ENCODE data around the gene UBR4. TPM values are rescaled to one million over a fixed set of nuclear protein-coding genes. Genes with fewer than 3 reads are reported as not detected.

UBR4 gene
- total RNA-seq, 1 experiment from 2014 or later, result 131 TPM

- no CpG with 5 or more reads among the region's 3 CpGs for WGBS (ENCODE audit: extremely low coverage, insufficient read length, low lambda C conversion rate)
These were observed 129.3 kb downstream of the UBR4 start for GRCh38 chr1:19080721-19081120.

More at GRCh38 chr1:19080721-19081120, 129.3 kb downstream of the UBR4 start:
- Histone ChIP-seq H3K79me1 (ENCODE audit: insufficient read depth, low read depth, low read length, poor library complexity, severe bottlenecking) (no peaks in the 10 kb centered on the region), H2BK5ac (ENCODE audit: insufficient read length, low read length) (no peak overlapping the region), H3K4ac (ENCODE audit: low read depth, low read length) (no peak overlapping the region), H2AK5ac (ENCODE audit: insufficient read length, low read length) (no peak overlapping the region), H2AFZ (ENCODE audit: low read length) (no peak overlapping the region), H2BK20ac (ENCODE audit: low read depth, low read length, poor library complexity, severe bottlenecking) (no peak overlapping the region), H3K56ac (ENCODE audit: insufficient read length, low read depth, low read length) (no peak overlapping the region), H4K91ac (ENCODE audit: insufficient read length, low read depth, low read length) (no peak overlapping the region), H2BK120ac (ENCODE audit: low read depth, low read length, poor library complexity, severe bottlenecking) (no peak overlapping the region), H3K27ac (ENCODE audit: insufficient read length, low read depth, low read length) (no peak overlapping the region), H2BK15ac (ENCODE audit: low read depth, low read length) (no peak overlapping the region), H3K4me1 (ENCODE audit: insufficient read depth, low read length) (no peaks in the 10 kb centered on the region), H3T11ph (ENCODE audit: low read length) (no peak overlapping the region), H3K4me2 (ENCODE audit: insufficient read depth, insufficient read length, low read length) (no peak overlapping the region), H4K8ac (replicated peaks; ENCODE audit: insufficient read length, low read depth, low read length) (no peak overlapping the region), H2BK12ac (ENCODE audit: insufficient read length, low read depth, low read length) (no peak overlapping the region), H3K9me3 (ENCODE audit: control insufficient read depth, low read depth, low read length) (no peaks in the 10 kb centered on the region), H3K27me3 (ENCODE audit: insufficient read depth, low read length) (no peaks in the 10 kb centered on the region), H3K79me2 (ENCODE audit: insufficient read depth, low read length) (no peaks in the 10 kb centered on the region), H3K14ac (ENCODE audit: insufficient read depth, low read length) (no peak overlapping the region), H3K9ac (ENCODE audit: extremely low read depth, insufficient read length, low read length) (no peak overlapping the region), H3K23ac (ENCODE audit: insufficient read length, low read depth, low read length) (no peak overlapping the region), H3K23me2 (ENCODE audit: insufficient read length, low read depth, low read length, poor library complexity, severe bottlenecking) (no peaks in the 10 kb centered on the region), H3K18ac (ENCODE audit: insufficient read length, low read depth, low read length) (no peak overlapping the region), H4K20me1 (ENCODE audit: control insufficient read depth, insufficient read depth, insufficient read length) (no peaks in the 10 kb centered on the region), H4K5ac (ENCODE audit: insufficient read length, low read depth, low read length) (no peak overlapping the region)
- H3K27me3 Mint-ChIP-seq (ENCODE audit: low read depth), result no peaks in the 10 kb centered on the region
- H3K4me3 Mint-ChIP-seq, result no peak overlapping the region
- H3K36me3 Mint-ChIP-seq (ENCODE audit: insufficient read depth in 1 of 3, low read depth in 3 of 3), result peaks cover 56 to 97% (median 86%) of the 10 kb centered on the region in 3 experiments; a peak in 6 of 7 replicates
- no peaks in the 10 kb centered on the region for H3K4me1 Mint-ChIP-seq
- DNase-seq, result no peak
- no peak for TF ChIP-seq CTCF (conservative IDR thresholded peaks at IDR 0.05)
- no peak overlapping the region for H3K27ac Mint-ChIP-seq
- no peaks in the 10 kb centered on the region for H3K9me3 Mint-ChIP-seq
